GM12878 (cell line): ENCODE data around the gene WFDC11. TPM values are rescaled to one million over a fixed set of nuclear protein-coding genes. Genes with fewer than 3 reads are reported as not detected.

Experiments used
- ATAC-seq: fragments of 200-7000 bp; cut with Tn5 transposase; 3 replicates; pipeline ENCODE4 v1.9.1; 2020; ENCODE audit warnings: mild to moderate bottlenecking, moderate library complexity
- BruUV-seq: library from RNA; stranded (reverse); fragments of 400-500 nt; replicated peaks from 2 replicates; lab custom pipeline; 2021; lab: Mats Ljungman, UMichigan
- CTCF ChIA-PET: fragments of 300-600 bp; sonication (Branson Sonifier 250); formaldehyde crosslinking; extraction: SDS; loops from one replicate; lab custom pipeline; 2021; ENCODE audit warnings: inconsistent platforms; lab: Yijun Ruan, JAX
- POLR2A ChIA-PET: fragments of 350-600 bp; formaldehyde crosslinking; extraction: SDS; loops from one replicate; lab custom pipeline; 2021; ENCODE audit warnings: inconsistent platforms; lab: Charles Lee
- RAD21 ChIA-PET: fragments of 300-600 bp; sonication (Branson Sonifier 250); formaldehyde crosslinking; loops from one replicate; lab custom pipeline; 2023; ENCODE audit warnings: antibody characterized with exemption; ENCODE audit not compliant: unreplicated experiment; lab: Charles Lee
- SMC1A ChIA-PET: fragments of 300-600 bp; sonication (Branson Sonifier 250); formaldehyde crosslinking; loops from one replicate; lab custom pipeline; 2023; ENCODE audit not compliant: unreplicated experiment, uncharacterized antibody; lab: Charles Lee
- DNase-seq: peaks from one replicate; pipeline ENCODE4 v3.0.0-alpha.2; 2011; ENCODE audit warnings: low read depth, low spot score
- FAIRE-seq: peaks from 3 replicates; lab custom pipeline; 2011; peaks lifted over from hg19 to GRCh38; lab: Jason Lieb, UNC
- H2AFZ ChIP-seq: 2 replicates; pipeline ENCODE4 v1.6.0; 2011; ENCODE audit warnings: low read depth, low read length, control low read depth; ENCODE audit not compliant: control insufficient read depth
- H3K27ac ChIP-seq: 2 replicates; pipeline ENCODE4 v1.5.1; 2011; ENCODE audit warnings: control low read depth; ENCODE audit not compliant: control insufficient read depth, insufficient read depth
- H3K27me3 ChIP-seq, 2 experiments: replicated peaks in 1 of 2; 2 replicates each; pipeline versions ENCODE4 v1.6.0 to v1.6.1; 2011; ENCODE audit warnings: low read length in 1 of 2; ENCODE audit not compliant: control insufficient read depth in 2 of 2, insufficient read depth in 2 of 2
- H3K36me3 ChIP-seq, 2 experiments: 2 replicates each; pipeline ENCODE4 v1.5.1; 2011; ENCODE audit warnings: low read length in 1 of 2; ENCODE audit not compliant: control insufficient read depth in 2 of 2, insufficient read depth in 2 of 2
- H3K4me1 ChIP-seq: 2 replicates; pipeline ENCODE4 v1.6.1; 2011; ENCODE audit warnings: mild to moderate bottlenecking, low read length, moderate library complexity, mixed read lengths; ENCODE audit not compliant: control insufficient read depth, insufficient read depth
- H3K4me2 ChIP-seq: 2 replicates; pipeline ENCODE4 v1.6.0; 2011; ENCODE audit warnings: control low read depth; ENCODE audit not compliant: control insufficient read depth, insufficient read depth
- H3K4me3 ChIP-seq: fragments of 200-600 bp; sonication (generic); 2 replicates; pipeline ENCODE4 v1.5.1; 2016
- H3K79me2 ChIP-seq: 2 replicates; pipeline ENCODE4 v1.6.0; 2011; ENCODE audit warnings: low read length; ENCODE audit not compliant: control insufficient read depth, insufficient read depth
- H3K9ac ChIP-seq: 2 replicates; pipeline ENCODE4 v1.8.0; 2011; ENCODE audit warnings: low read length, control low read depth, mixed read lengths; ENCODE audit not compliant: control insufficient read depth, insufficient read depth
- H3K9me3 ChIP-seq: replicated peaks from 3 replicates; pipeline ENCODE4 v1.5.1; 2011; ENCODE audit warnings: mild to moderate bottlenecking, low read length; ENCODE audit not compliant: control insufficient read depth, insufficient read depth
- H4K20me1 ChIP-seq: 2 replicates; pipeline ENCODE4 v1.6.0; 2011; ENCODE audit not compliant: control insufficient read depth, insufficient read depth
- ATF7 ChIP-seq: fragments of 450-650 bp; IDR thresholded peaks from 2 replicates; pipeline ENCODE4 v1.6.1; 2016; ENCODE audit warnings: low read depth, mild to moderate bottlenecking
- FOS ChIP-seq: IDR thresholded peaks from 3 replicates; pipeline ENCODE4 v1.6.1; 2011; ENCODE audit warnings: borderline replicate concordance; ENCODE audit not compliant: insufficient read length; ENCODE audit errors: extremely low read depth
- HDAC6 ChIP-seq: fragments of 200-600 bp; sonication (generic); IDR thresholded peaks from one replicate; pipeline ENCODE4 v1.8.0; 2017; ENCODE audit warnings: antibody characterized with exemption; ENCODE audit not compliant: unreplicated experiment
- HDGF ChIP-seq: fragments of 450-650 bp; IDR thresholded peaks from 2 replicates; pipeline ENCODE4 v1.6.1; 2016; ENCODE audit warnings: antibody characterized with exemption
- KAT2A ChIP-seq: conservative IDR thresholded peaks from 2 replicates; pipeline ENCODE4 v1.6.1; 2011; ENCODE audit warnings: low read depth, low read length; ENCODE audit not compliant: control insufficient read depth
- MAX ChIP-seq: IDR thresholded peaks from 2 replicates; pipeline ENCODE4 v1.6.1; 2012; ENCODE audit warnings: low read depth, low read length, improper control_type of control experiment
- NBN ChIP-seq: fragments of 450-650 bp; IDR thresholded peaks from 2 replicates; pipeline ENCODE4 v1.6.1; 2016
- NR2C1 ChIP-seq: fragments of 450-650 bp; IDR thresholded peaks from 2 replicates; pipeline ENCODE4 v1.6.1; 2017; ENCODE audit warnings: antibody characterized with exemption, mild to moderate bottlenecking, moderate library complexity
- SIN3A ChIP-seq: IDR thresholded peaks from 2 replicates; pipeline ENCODE4 v1.6.1; 2012; ENCODE audit warnings: low read depth, low read length, improper control_type of control experiment
- SIX5 ChIP-seq: IDR thresholded peaks from 2 replicates; pipeline ENCODE4 v1.6.1; 2011; ENCODE audit warnings: mild to moderate bottlenecking, low read depth, low read length, moderate library complexity; ENCODE audit not compliant: severe bottlenecking
- SMARCA5 ChIP-seq: fragments of 450-650 bp; IDR thresholded peaks from 2 replicates; pipeline ENCODE4 v1.6.1; 2017; ENCODE audit warnings: mild to moderate bottlenecking
- SP1 ChIP-seq: IDR thresholded peaks from one replicate; pipeline ENCODE4 v1.6.1; 2011; ENCODE audit warnings: low read depth, low read length
- TBL1XR1 ChIP-seq: IDR thresholded peaks from 2 replicates; pipeline ENCODE4 v1.6.1; 2012; ENCODE audit warnings: low read depth, low read length, improper control_type of control experiment
- TCF3 ChIP-seq: IDR thresholded peaks from 2 replicates; pipeline ENCODE4 v1.6.1; 2012; ENCODE audit warnings: low read depth, mild to moderate bottlenecking, low read length, borderline replicate concordance; ENCODE audit not compliant: insufficient read depth
- ZBTB33 ChIP-seq: fragments of 450-650 bp; IDR thresholded peaks from 2 replicates; pipeline ENCODE4 v1.6.1; 2017; ENCODE audit warnings: mild to moderate bottlenecking
- WGBS: methylation state at CpG from one replicate; pipeline ENCODE4 v1.1.6; 2016; ENCODE audit warnings: low lambda C conversion rate; ENCODE audit not compliant: insufficient replicate concordance, insufficient coverage; ENCODE audit errors: missing lambda C conversion rate; 5-methylcytosine and 5-hydroxymethylcytosine counted together
- in situ Hi-C: fragments of 300-500 bp; cut with MboI; formaldehyde crosslinking; loops from 9 replicates; pipeline ENCODE4 v1.14.3; 2018; ENCODE audit warnings: mixed read lengths
- intact Hi-C: fragments of 100-400 bp; cut with micrococcal nuclease; formaldehyde crosslinking; loops from one replicate; pipeline ENCODE4 v1.14.2; 2022; ENCODE audit not compliant: unreplicated experiment
- polyA plus RNA-seq, 11 experiments: library from polyadenylated mRNA; depleted of rRNA in 4 of 11; unstranded in 6 of 11; stranded (reverse) in 5 of 11; fragments of >200 nt; fragmentation: Nextera tagmentation in 4 of 11; fragmentation: Illumina TruSeq in 1 of 11; extraction: Ambion mirVana in 4 of 11; extraction: Trizol in 1 of 11; gene quantifications; 1 replicate in 1 of 11; 2 replicates in 10 of 11; pipeline versions ENCODE4 v1.2.1 to v1.2.3, GENCODE V29; 2011 to 2016; ENCODE audit warnings: inconsistent platforms in 2 of 11, missing spikeins in 2 of 11, low read depth in 1 of 11
- total RNA-seq, 4 experiments: library from RNA; depleted of rRNA in 3 of 4; stranded (reverse); fragments of >200 nt in 3 of 4; fragmentation: Illumina TruSeq in 1 of 4; extraction: Trizol in 1 of 4; gene quantifications; 2 replicates each; pipeline versions ENCODE4 v1.2.1 to v1.2.3, GENCODE V29; 2013 to 2021
- TF ChIP-seq, protein P1 (sequence below): fragments of 450-650 bp; IDR thresholded peaks from 2 replicates; pipeline ENCODE4 v1.6.1; 2017; ENCODE audit warnings: mild to moderate bottlenecking, low read depth, inconsistent platforms; ENCODE audit not compliant: poor library complexity, severe bottlenecking

WFDC11 gene
- total and polyA plus RNA-seq, 10 of the 15 experiments (the other 5 are each of a cell fraction or from before 2014, with no cell fraction given): not detected

DNA sequence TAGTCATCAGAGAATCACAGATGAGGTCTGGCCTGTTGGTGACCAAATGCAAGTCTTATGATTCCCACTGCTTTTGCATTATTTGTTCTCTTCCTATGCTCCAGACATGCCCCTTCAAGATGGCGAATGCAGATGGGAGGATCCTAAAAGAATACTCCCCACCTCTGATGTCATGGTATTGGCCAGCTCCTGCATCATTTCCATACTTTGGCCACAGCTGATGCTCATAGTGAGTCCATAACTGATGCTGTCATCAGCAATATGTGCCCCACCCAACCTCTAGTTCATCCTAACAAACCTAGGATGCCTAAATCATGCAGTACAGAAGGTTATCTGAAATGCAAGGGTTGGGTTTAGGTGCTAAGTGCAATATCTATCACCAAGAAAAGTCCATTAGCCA is 33.5 kb downstream of the WFDC11 start:
- ChIA-PET RAD21 (no interaction called here), CTCF (no interaction called here), SMC1A (no interaction called here), POLR2A (no interaction called here)
- Histone ChIP-seq H3K79me2 (no peaks in the 10 kb centered on the region), H3K4me3 (no peak overlapping the region), H4K20me1 (no peaks in the 10 kb centered on the region), H3K27me3 (no peaks in the 10 kb centered on the region), H3K9me3 (no peaks in the 10 kb centered on the region), H3K4me2 (no peak overlapping the region), H3K36me3 (no peaks in the 10 kb centered on the region), H3K27ac (no peak overlapping the region), H3K9ac (no peak overlapping the region), H2AFZ (no peak overlapping the region), H3K4me1 (no peaks in the 10 kb centered on the region)
- FAIRE-seq: no peak
- 0% methylated on average over 1 of the region's 1 CpG for WGBS
- intact Hi-C loops: no loop called here
- in situ Hi-C loops: no loop called here
- ATAC-seq: no peak
- DNase-seq: no peak
- no peak for TF ChIP-seq KAT2A
- no peak for TF ChIP-seq SIX5
- no peak for TF ChIP-seq FOS
- no peak for TF ChIP-seq SIN3A
- TF ChIP-seq SP1: no peak
- TF ChIP-seq NR2C1: no peak
- no peak for TF ChIP-seq ATF7
- no peak for TF ChIP-seq SMARCA5
- no TSS peak for BruUV-seq

GRCh38 chr20:45631184-45631583 is 38.9 kb downstream of the WFDC11 start, which contains the start of gene WFDC9:
Gene WFDC9 (minus strand): TSS chr20:45631284. CDS start chr20:45610181, 21,103 bp downstream.
- WGBS: 9% methylated on average over 4 of the region's 4 CpGs
- Histone ChIP-seq H3K9me3 (no peaks in the 10 kb centered on the region), H4K20me1 (no peaks in the 10 kb centered on the region), H3K27ac (no peak within 1 kb of the TSS), H3K4me2 (no peak within 1 kb of the TSS), H3K27me3 (no peaks in the 10 kb centered on the region; a peak in 1 of 4 replicates), H3K79me2 (no peaks in the 10 kb centered on the region), H3K9ac (no peak within 1 kb of the TSS), H3K4me1 (no peaks in the 10 kb centered on the region), H3K4me3 (no peak within 1 kb of the TSS), H2AFZ (no peak within 1 kb of the TSS), H3K36me3 (no peaks in the 10 kb centered on the region)
- FAIRE-seq (no peak), DNase-seq (no peak), ATAC-seq (no peak)
- in situ Hi-C loops: no loop called here
- ChIA-PET RAD21 (no interaction called here), SMC1A (no interaction called here), CTCF (interaction anchor here (0.6 to 4.6 kb wide), 3 partner anchors 13 to 140 kb away, joined by 3 to 26 read pairs (median 11); no protein-coding TSS in a partner anchor), POLR2A (no interaction called here)
- BruUV-seq: no TSS peak
- TF ChIP-seq, protein P1, sequence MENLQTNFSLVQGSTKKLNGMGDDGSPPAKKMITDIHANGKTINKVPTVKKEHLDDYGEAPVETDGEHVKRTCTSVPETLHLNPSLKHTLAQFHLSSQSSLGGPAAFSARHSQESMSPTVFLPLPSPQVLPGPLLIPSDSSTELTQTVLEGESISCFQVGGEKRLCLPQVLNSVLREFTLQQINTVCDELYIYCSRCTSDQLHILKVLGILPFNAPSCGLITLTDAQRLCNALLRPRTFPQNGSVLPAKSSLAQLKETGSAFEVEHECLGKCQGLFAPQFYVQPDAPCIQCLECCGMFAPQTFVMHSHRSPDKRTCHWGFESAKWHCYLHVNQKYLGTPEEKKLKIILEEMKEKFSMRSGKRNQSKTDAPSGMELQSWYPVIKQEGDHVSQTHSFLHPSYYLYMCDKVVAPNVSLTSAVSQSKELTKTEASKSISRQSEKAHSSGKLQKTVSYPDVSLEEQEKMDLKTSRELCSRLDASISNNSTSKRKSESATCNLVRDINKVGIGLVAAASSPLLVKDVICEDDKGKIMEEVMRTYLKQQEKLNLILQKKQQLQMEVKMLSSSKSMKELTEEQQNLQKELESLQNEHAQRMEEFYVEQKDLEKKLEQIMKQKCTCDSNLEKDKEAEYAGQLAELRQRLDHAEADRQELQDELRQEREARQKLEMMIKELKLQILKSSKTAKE: no peak
- TF ChIP-seq MAX (no peak), TBL1XR1 (no peak), HDAC6 (no peak), TCF3 (no peak), NBN (no peak), ZBTB33 (no peak), HDGF (no peak)
- intact Hi-C loops: no loop called here
